GDM1 (cell line): ENCODE data around the gene HSD11B1.

Source experiments
- DNase-seq: peaks from one replicate; lab custom pipeline; 2025; lab: John Stamatoyannopoulos, UW

Gene HSD11B1

DNA sequence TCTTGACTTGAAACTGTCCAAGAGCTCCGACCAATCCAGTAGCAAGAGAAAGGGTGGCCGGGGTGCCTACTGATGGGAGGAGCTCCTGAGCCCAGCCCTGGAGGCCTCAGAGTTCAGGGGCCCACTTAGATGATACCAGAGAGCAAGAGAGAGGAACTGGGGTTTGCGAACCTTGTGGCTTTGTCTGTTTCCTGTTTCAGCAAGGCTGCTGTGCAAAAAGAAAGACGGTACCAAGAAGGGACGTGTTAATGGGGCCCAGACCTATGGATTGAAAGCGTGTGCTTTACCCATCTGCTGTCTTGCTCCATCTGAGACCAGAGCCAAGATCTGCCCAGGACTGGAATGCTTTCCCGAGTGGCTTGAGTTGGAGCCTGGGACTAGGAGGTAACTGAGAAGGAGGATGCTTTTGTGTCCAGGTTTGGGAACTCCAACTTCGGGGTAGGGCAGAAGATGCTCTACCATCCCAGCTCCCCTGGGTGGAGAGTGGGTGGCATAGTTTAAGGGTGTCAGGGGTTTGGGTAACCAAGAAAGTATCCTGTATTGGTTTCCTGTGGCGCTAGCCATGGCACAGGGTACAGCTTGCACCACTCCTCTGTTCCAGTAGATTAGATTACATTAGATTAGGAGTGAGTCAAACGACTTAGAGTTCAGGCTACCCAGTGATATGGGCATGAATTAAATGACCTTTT, 51.4 kb downstream of the HSD11B1 start, which contains the start of gene TRAF3IP3:
TSS of gene TRAF3IP3 (plus strand) at position 128 of the 689 bp plus-strand sequence. CDS start 3,987 bp downstream, outside the sequence.
- DNase-seq = peak; percentile 91

DNA sequence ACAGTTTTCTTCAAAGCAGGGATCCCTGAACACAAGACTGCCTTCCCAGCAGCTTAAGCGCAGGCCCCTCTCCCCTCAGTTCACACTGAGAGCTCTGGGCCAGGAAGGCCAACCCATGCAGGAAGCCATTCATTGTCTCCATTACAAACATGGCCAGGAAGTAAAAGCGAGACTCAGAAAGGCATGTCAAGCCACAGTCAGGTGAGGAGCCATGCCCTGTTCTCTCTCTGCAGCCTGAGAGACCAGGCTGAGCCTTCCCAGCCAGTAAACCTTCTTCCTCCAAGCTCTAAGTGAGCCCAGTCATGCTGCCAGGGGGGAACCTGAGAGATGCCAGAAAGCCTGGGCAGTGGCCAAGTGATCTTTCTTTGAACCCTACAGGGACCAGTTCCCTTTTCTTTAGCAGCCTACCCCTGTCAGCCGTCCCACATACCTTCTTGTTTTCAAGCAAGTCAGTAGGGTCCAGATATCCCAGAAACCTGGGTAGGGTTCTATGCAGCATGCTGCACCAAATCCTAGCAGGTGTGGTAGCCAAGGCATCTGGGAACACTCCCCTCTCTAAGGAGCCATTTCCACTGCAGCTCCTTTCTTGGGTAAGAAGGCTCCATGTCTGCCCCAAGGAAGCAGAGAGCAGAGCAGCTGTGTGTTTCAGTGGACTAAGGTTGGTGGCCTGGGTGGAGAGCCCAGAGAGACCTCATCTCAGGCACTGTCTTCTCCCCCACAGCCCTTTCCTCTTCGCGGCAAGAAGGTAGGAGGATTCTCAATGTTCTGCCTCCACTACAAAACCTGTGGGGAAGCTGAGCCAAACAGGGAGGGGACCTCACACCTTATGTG, 52.2 kb downstream of the HSD11B1 start:
- peak; percentile 57 for DNase-seq

GRCh38 chr1:209758400-209758799, 53.8 kb downstream of the HSD11B1 start:
- peak; percentile 1 for DNase-seq

- DNase-seq = no peak
Observed at GRCh38 chr1:209759829-209760359, 55.2 kb downstream of the HSD11B1 start.

GRCh38 chr1:209761011-209761635, 56.5 kb downstream of the HSD11B1 start:
- no peak for DNase-seq

- DNase-seq = no peak
Observed at GRCh38 chr1:209766051-209766450, 61.4 kb downstream of the HSD11B1 start.

GRCh38 chr1:209767096-209767495, 62.5 kb downstream of the HSD11B1 start:
- no peak for DNase-seq

DNA sequence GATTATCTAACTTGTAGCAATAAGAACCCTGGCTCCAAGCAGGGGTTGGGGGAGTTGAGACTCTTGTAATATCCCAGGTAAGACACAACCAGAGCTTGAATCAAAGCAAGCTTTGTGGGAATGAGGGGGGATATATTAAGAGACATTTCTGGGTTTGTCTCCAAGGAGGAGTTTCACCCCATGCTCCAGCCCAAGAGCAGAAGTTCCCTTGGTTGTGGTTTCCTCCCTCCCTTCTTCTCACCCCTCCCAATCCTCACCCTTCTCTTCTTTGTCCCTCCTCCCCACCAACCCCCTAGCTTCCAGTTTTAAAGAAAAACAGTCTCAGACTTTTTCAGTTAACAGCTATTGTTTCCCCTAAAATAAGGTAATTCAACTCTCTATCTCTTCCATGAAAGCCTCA, 63.1 kb downstream of the HSD11B1 start:
- DNase-seq = peak; percentile 34

- DNase-seq = no peak
Observed at GRCh38 chr1:209768354-209768774, 63.7 kb downstream of the HSD11B1 start.

DNA sequence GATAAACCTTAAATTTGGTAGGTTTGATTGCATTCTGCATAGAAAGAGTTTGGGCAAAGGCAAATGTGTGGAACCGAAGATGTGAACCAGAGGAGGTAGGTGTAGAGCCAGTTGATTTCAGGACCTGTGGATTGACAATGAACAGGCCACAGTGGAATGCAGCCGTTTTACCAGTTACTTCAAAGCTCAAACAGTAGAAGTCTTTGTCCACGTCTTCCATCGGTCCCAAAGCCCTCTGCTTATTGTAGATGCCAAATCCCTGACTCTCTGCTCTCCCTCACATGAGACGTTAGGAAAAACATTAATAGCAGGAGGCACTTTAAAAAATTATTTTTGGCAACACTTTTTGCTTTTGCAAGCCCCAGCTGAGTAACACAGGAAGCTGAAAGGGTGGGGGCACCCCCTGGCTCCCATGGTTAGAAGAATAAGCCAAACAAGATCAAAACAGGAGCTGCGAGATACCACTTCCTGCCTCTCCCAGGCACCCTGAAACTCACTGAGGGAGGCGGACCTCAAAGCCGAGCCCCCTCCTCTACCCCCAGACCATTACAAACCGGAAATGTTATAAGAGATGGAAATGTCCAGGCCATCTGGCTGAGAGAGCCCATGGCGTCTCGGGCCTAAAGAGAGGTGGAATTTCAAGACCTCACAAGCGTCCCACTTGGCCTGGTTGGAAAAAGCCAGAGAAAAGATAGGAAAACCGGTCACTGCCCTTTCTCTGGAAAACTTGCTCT, 64.7 kb downstream of the HSD11B1 start:
- peak; percentile 42 for DNase-seq

DNA sequence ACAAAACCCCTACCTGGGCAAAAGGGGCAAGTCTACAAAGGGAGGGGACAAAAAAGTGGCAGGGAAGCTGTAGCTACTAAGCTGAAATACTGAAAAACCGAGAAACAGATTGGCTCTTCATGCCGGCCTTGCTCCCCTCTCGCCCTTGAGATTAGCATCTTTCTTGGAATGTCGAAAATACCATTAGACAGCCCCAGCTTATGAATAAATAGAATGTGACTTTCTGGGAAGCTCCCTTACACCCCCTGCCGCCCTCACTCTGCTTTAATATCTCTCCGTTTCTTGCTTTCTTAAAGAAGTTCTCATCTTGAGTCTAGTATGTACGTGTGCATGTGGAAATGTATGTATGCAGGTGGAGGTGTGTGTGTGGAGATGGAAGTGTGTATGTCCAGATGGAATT, 65.3 kb downstream of the HSD11B1 start:
- no peak for DNase-seq

- DNase-seq = no peak
Observed at GRCh38 chr1:209770636-209771415, 66.2 kb downstream of the HSD11B1 start.

GRCh38 chr1:209772126-209772525, 67.5 kb downstream of the HSD11B1 start:
- DNase-seq = no peak

DNA sequence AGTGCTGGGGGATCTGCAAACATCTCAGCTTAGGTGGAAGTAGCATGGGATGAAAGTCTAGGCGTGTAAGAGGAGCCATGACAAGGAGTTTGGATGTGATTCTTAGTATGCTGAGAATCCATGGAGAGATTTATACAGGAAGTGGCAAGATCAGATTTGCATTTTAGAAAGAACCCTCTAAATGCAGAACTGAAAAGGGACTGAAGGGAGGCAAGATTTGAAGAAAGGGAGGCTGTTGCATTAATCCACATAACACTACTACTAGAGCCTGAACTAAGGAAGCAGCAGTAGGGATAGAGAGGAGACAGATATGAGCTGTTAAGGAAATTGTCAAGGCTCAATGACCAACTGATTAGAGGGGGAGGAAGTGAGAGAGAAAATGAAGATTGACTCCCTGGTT, 69.9 kb downstream of the HSD11B1 start:
- no peak for DNase-seq

GRCh38 chr1:209775678-209776077, 71.0 kb downstream of the HSD11B1 start:
- no peak for DNase-seq

DNA sequence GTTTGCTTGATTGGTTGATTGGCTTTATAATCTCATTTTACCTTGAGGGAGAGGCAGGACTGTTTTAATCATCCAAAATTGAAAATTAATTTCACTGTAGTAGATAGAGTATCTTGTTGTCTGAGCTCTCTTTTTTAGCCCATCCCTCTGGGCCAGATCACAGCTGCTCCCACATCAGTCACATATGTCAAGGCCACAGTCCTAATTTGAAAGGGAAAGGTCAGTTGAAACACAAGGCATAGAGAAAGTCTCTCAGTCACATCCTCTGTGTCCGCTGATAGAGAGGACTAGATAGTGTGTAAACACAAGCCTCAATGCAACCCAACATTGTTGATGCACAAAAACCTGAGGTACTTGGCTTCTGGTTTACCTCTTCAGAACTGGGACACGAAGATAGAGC, 72.9 kb downstream of the HSD11B1 start:
- DNase-seq = no peak

- no peak for DNase-seq
Observed at GRCh38 chr1:209778102-209778501, 73.5 kb downstream of the HSD11B1 start.

DNA sequence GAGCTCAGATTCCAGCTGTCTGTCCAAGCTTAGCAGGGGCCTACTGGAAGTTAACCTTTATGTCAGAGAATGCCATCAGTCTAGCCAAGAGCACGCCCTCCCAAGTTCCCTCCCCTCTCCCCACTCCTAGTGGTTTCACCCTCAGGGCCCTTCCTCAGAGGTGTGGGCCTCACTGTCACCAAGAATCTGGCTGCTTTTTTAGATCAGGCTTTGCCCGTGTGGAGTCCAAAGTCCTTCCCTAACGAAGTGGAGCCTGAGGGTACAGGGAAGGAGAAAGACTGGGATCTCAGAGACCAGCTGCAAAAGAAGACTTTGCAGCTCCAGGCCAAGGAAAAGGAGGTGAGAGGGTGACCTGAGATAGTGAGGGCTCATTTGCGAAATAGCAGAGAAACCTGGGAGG, 75.6 kb downstream of the HSD11B1 start:
- no peak for DNase-seq

GRCh38 chr1:209783386-209783785, 78.7 kb downstream of the HSD11B1 start:
- no peak for DNase-seq
